ENCODE measurements around the gene CHID1.

The CHID1 gene

GRCh38 chr11:889257-889656 lies 21.4 kb downstream of the CHID1 start:
- H3K36me3 ChIP-seq = peaks cover 4% of the 10 kb centered on the region
- no peak overlapping the region for H3K27ac ChIP-seq
- no peak overlapping the region for H3K4me3 ChIP-seq (ENCODE audit: low read depth in 1 of 2, low read length in 1 of 2)
- no peaks in the 10 kb centered on the region for H3K4me1 ChIP-seq (ENCODE audit: control insufficient read depth in 1 of 2, insufficient read depth in 1 of 2, low read depth in 1 of 2, low read length in 1 of 2)
- H3K9me3 ChIP-seq = no peaks in the 10 kb centered on the region
- TF ChIP-seq CTCF (IDR thresholded peaks at IDR 0.05) = no peak
- H3K27me3 ChIP-seq = no peaks in the 10 kb centered on the region

GRCh38 chr11:888310-889212 lies 22.0 kb downstream of the CHID1 start:
- no peaks in the 10 kb centered on the region for H3K4me1 ChIP-seq (ENCODE audit: control insufficient read depth in 1 of 2, insufficient read depth in 1 of 2, low read depth in 1 of 2, low read length in 1 of 2)
- no peaks in the 10 kb centered on the region for H3K27me3 ChIP-seq
- H3K36me3 ChIP-seq = peaks cover 8% of the 10 kb centered on the region
- H3K9me3 ChIP-seq = no peaks in the 10 kb centered on the region
- no peak overlapping the region for H3K4me3 ChIP-seq (ENCODE audit: low read depth in 1 of 2, low read length in 1 of 2)
- TF ChIP-seq CTCF (IDR thresholded peaks at IDR 0.05) = no peak
- no peak overlapping the region for H3K27ac ChIP-seq

GRCh38 chr11:887589-887988 lies 23.0 kb downstream of the CHID1 start:
- no peaks in the 10 kb centered on the region for H3K9me3 ChIP-seq
- H3K36me3 ChIP-seq = peaks cover 9% of the 10 kb centered on the region
- H3K27ac ChIP-seq = no peak overlapping the region
- H3K27me3 ChIP-seq = no peaks in the 10 kb centered on the region
- no peaks in the 10 kb centered on the region for H3K4me1 ChIP-seq (ENCODE audit: control insufficient read depth in 1 of 2, insufficient read depth in 1 of 2, low read depth in 1 of 2, low read length in 1 of 2)
- H3K4me3 ChIP-seq (ENCODE audit: low read depth in 1 of 2, low read length in 1 of 2) = no peak overlapping the region
- TF ChIP-seq CTCF (IDR thresholded peaks at IDR 0.05) = no peak

GRCh38 chr11:886568-886967 lies 24.0 kb downstream of the CHID1 start:
- Histone ChIP-seq H3K4me3 (ENCODE audit: low read depth in 1 of 2, low read length in 1 of 2) (no peak overlapping the region), H3K9me3 (no peaks in the 10 kb centered on the region), H3K27ac (no peak overlapping the region), H3K4me1 (ENCODE audit: control insufficient read depth in 1 of 2, insufficient read depth in 1 of 2, low read depth in 1 of 2, low read length in 1 of 2) (no peaks in the 10 kb centered on the region), H3K27me3 (no peaks in the 10 kb centered on the region), H3K36me3 (peaks cover 9% of the 10 kb centered on the region)
- TF ChIP-seq CTCF (IDR thresholded peaks at IDR 0.05) = no peak

GRCh38 chr11:884578-885070 lies 26.0 kb downstream of the CHID1 start:
- H3K27me3 ChIP-seq = no peaks in the 10 kb centered on the region
- TF ChIP-seq CTCF (IDR thresholded peaks at IDR 0.05) = no peak
- H3K4me1 ChIP-seq (ENCODE audit: control insufficient read depth in 1 of 2, insufficient read depth in 1 of 2, low read depth in 1 of 2, low read length in 1 of 2) = no peaks in the 10 kb centered on the region
- H3K4me3 ChIP-seq (ENCODE audit: low read depth in 1 of 2, low read length in 1 of 2) = no peak overlapping the region
- no peaks in the 10 kb centered on the region for H3K9me3 ChIP-seq
- peaks cover 18% of the 10 kb centered on the region for H3K36me3 ChIP-seq
- no peak overlapping the region for H3K27ac ChIP-seq
